ENCODE results near the gene LDHA. TPM values are rescaled to one million over a fixed set of nuclear protein-coding genes. Genes with fewer than 3 reads are reported as not detected.

The LDHA gene
- total and polyA plus RNA-seq, 9 of the 15 experiments (the other 6 are each of a cell fraction or from before 2014, with no cell fraction given) = 535 to 3,001 (median 926) TPM

- POLR2A ChIA-PET = interaction anchor here (0.6 to 3.0 kb wide), 29 partner anchors 8 to 1317 kb away, joined by 3 to 45 read pairs (median 3); partner anchors contain the start of genes GTF2H1, HPS5, RPS13 and TSG101
- TSS peak; percentile 51 for BruUV-seq (replicated peaks)
- TF ChIP-seq RBBP5 (IDR thresholded peaks at IDR 0.05; ENCODE audit: borderline replicate concordance, insufficient read depth, low read length, poor library complexity, severe bottlenecking) (peak; percentile 26), CREB5 (CRISPR knock-in tag; IDR thresholded peaks at IDR 0.05) (no peak), CHD1 (IDR thresholded peaks at IDR 0.05; ENCODE audit: low read length) (peak; percentile 87), SAFB (IDR thresholded peaks at IDR 0.05; ENCODE audit: borderline replicate concordance, low read depth, low read length) (no peak), CUX1 (CRISPR knock-in tag; IDR thresholded peaks at IDR 0.05) (no peak), SIN3A (IDR thresholded peaks at IDR 0.05; ENCODE audit: borderline replicate concordance in 2 of 2, control insufficient read depth in 1 of 2, low read depth in 2 of 2, low read length in 2 of 2) (0 out of 4 replicates have a peak, but pooled peaks of 1 of the 2 experiments have one; percentile 7), SAP30 (IDR thresholded peaks at IDR 0.05; ENCODE audit: borderline replicate concordance, insufficient read depth, low read depth, low read length, poor library complexity, severe bottlenecking) (no peak), CCNT2 (IDR thresholded peaks at IDR 0.05; ENCODE audit: borderline replicate concordance, extremely low read depth, insufficient read length, low read depth, low read length) (peak; percentile 27), MXI1 (IDR thresholded peaks at IDR 0.05; ENCODE audit: low read depth, low read length) (0 out of 2 replicates have a peak, but pooled peaks have one; percentile 38), ZNF134 (CRISPR knock-in tag; conservative IDR thresholded peaks at IDR 0.05) (0 out of 2 replicates have a peak, but pooled peaks have one; percentile 2), HEY1 (CRISPR knock-in tag; IDR thresholded peaks at IDR 0.05; ENCODE audit: borderline replicate concordance) (no peak), HDAC6 (IDR thresholded peaks at IDR 0.05; ENCODE audit: low read depth, low read length) (no peak)
These were observed 768 bp downstream of the LDHA start for GRCh38 chr11:18394928-18395734.

More at GRCh38 chr11:18394928-18395734, 768 bp downstream of the LDHA start:
- Histone ChIP-seq H2AFZ (ENCODE audit: low read depth, low read length) (peak overlapping the region; percentile 66), H3K9me1 (ENCODE audit: control insufficient read depth, insufficient read depth, low read length) (no peaks in the 10 kb centered on the region), H3K4me2 (ENCODE audit: insufficient read depth, low read length) (peak overlapping the region; percentile 100), H4K20me1 (replicated peaks; ENCODE audit: control insufficient read depth, insufficient read depth, low read length) (peaks cover 38% of the 10 kb centered on the region), H3K9me3 (replicated peaks; ENCODE audit: control insufficient read depth, insufficient read depth, low read depth, low read length) (no peaks in the 10 kb centered on the region), H3K4me1 (replicated peaks in 1 of 2; ENCODE audit: control insufficient read depth in 2 of 2, insufficient read depth in 2 of 2, low read length in 2 of 2) (peaks cover 13 to 21% of the 10 kb centered on the region in 2 experiments), H3K79me2 (ENCODE audit: control insufficient read depth, insufficient read depth, low read length) (peaks cover 63% of the 10 kb centered on the region), H3K27ac (ENCODE audit: extremely low read depth, low read depth, low read length) (peak overlapping the region; percentile 94), H3K4me3 (peak overlapping the region; percentile 79), H3K27me3 (ENCODE audit: control insufficient read depth in 2 of 2, insufficient read depth in 2 of 2, low read length in 2 of 2) (no peaks in the 10 kb centered on the region), H3K9ac (ENCODE audit: insufficient read depth in 1 of 2, low read depth in 2 of 2, low read length in 2 of 2) (peak overlapping the region; percentile 84 to 97), H3K36me3 (ENCODE audit: control insufficient read depth, insufficient read depth, low read length) (peaks cover 49% of the 10 kb centered on the region)
- in situ Hi-C loops (cut with MboI) (no loop called here), intact Hi-C loops (cut with micrococcal nuclease) (loop anchor here (10.0 kb wide), 1 partner anchor 250 kb away; no protein-coding TSS in a partner anchor)
- DNase-seq (ENCODE audit: extremely low read depth in 1 of 4, low spot score in 3 of 4) (peak in 3 of 4 experiments; percentile 24 to 47 (median 35)), ATAC-seq (peak; percentile 13), FAIRE-seq (no peak)
- CTCF ChIA-PET (ENCODE audit: low intra/inter-chr PET ratio) = no interaction called here
- under 1% methylated on average over 36 of the region's 36 CpGs for WGBS (ENCODE audit: insufficient coverage, low coverage, missing lambda C conversion rate)
